Esophagus squamous epithelium (tissue), 4 donors: ENCODE measurements around the gene OPALIN.

Experiments
- POLR2A ChIP-seq, 4 donors: fragments of 450-650 bp; IDR thresholded peaks; one replicate each; pipeline ENCODE4 v1.6.1; 2017; ENCODE audit warnings: antibody characterized with exemption in 4 of 4, mild to moderate bottlenecking in 4 of 4, moderate library complexity in 3 of 4
- TF ChIP-seq, protein P1 (sequence below), 6 experiments: fragments of 450-650 bp in 4 of 6; fragments of 200-600 bp in 2 of 6; sonication (generic) in 2 of 6; IDR thresholded peaks; one replicate each; pipeline ENCODE4 v1.5.1; 2016 to 2019; ENCODE audit warnings: antibody characterized with exemption in 6 of 6, mild to moderate bottlenecking in 4 of 6, moderate library complexity in 4 of 6

DNA sequence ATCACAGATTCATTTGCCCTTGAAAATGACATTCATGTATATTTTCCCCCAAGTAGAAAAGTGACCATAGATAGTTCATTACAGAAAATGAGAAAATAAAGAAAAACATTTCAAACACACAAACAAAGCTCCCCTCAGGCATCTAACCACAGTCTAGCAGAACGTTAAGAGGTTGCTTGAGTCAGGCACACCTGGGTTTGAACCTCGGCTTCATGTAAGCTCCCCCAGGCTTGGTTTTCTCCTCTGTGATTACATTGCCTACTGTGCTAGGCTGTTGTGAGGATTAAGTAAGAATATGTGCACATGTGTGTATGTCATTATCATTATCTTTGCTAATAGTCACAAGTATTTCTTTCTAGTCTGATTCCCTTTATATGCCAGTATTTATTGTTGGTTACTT is 45.5 kb downstream of the OPALIN start:
- TF ChIP-seq POLR2A (IDR thresholded peaks at IDR 0.05) = no peak
- TF ChIP-seq, protein P1, sequence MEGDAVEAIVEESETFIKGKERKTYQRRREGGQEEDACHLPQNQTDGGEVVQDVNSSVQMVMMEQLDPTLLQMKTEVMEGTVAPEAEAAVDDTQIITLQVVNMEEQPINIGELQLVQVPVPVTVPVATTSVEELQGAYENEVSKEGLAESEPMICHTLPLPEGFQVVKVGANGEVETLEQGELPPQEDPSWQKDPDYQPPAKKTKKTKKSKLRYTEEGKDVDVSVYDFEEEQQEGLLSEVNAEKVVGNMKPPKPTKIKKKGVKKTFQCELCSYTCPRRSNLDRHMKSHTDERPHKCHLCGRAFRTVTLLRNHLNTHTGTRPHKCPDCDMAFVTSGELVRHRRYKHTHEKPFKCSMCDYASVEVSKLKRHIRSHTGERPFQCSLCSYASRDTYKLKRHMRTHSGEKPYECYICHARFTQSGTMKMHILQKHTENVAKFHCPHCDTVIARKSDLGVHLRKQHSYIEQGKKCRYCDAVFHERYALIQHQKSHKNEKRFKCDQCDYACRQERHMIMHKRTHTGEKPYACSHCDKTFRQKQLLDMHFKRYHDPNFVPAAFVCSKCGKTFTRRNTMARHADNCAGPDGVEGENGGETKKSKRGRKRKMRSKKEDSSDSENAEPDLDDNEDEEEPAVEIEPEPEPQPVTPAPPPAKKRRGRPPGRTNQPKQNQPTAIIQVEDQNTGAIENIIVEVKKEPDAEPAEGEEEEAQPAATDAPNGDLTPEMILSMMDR (IDR thresholded peaks at IDR 0.05) = no peak
